HepG2 (cell line): ENCODE results near the gene IL1A. TPM values are rescaled to one million over a fixed set of nuclear protein-coding genes. Genes with fewer than 3 reads are reported as not detected.

Experiments
- CBX5 ChIP-seq: sonication (generic); formaldehyde crosslinking; IDR thresholded peaks from 2 replicates; pipeline ENCODE4 v1.4.0; 2020; ENCODE audit warnings: missing genetic modification reagents, borderline replicate concordance
- PHF8 ChIP-seq: sonication (generic); formaldehyde crosslinking; IDR thresholded peaks from 2 replicates; pipeline ENCODE4 v1.5.0; 2020; ENCODE audit warnings: missing genetic modification reagents
- ZNF207 ChIP-seq: fragments of 450-650 bp; IDR thresholded peaks from 2 replicates; pipeline ENCODE4 v1.6.1; 2016; ENCODE audit warnings: antibody characterized with exemption, borderline replicate concordance
- ZNF296 ChIP-seq: sonication (generic); formaldehyde crosslinking; conservative IDR thresholded peaks from 2 replicates; pipeline ENCODE4 v1.5.0; 2020; ENCODE audit warnings: mild to moderate bottlenecking, missing genetic modification reagents
- ZNF451 ChIP-seq: sonication (generic); formaldehyde crosslinking; IDR thresholded peaks from 2 replicates; pipeline ENCODE4 v1.5.0; 2020; ENCODE audit warnings: mild to moderate bottlenecking, missing genetic modification reagents
- ZNF7 ChIP-seq: IDR thresholded peaks from 2 replicates; pipeline ENCODE4 v1.6.1; 2016; ENCODE audit warnings: missing biosample characterization, missing genetic modification reagents
- polyA plus RNA-seq, 8 experiments: library from polyadenylated mRNA; depleted of rRNA in 3 of 8; stranded (reverse) in 7 of 8; unstranded in 1 of 8; fragments of >200 nt; fragmentation: Illumina TruSeq in 4 of 8; extraction: Trizol in 4 of 8; gene quantifications; 2 replicates each; pipeline versions ENCODE4 v1.2.1 to v1.2.3, GENCODE V29; 2011 to 2016; ENCODE audit warnings: low read depth in 4 of 8, missing spikeins in 1 of 8, mixed read lengths in 1 of 8; ENCODE audit not compliant: insufficient read depth in 1 of 8
- total RNA-seq, 5 experiments: library from RNA; depleted of rRNA; stranded (reverse); fragments of >200 nt; fragmentation: Illumina TruSeq; extraction: Trizol; gene quantifications; 2 replicates each; pipeline ENCODE4 v1.2.3, GENCODE V29; 2016; ENCODE audit warnings: low read depth in 1 of 5
- TF ChIP-seq, protein P1 (sequence below): sonication (generic); formaldehyde crosslinking; IDR thresholded peaks from 2 replicates; pipeline ENCODE4 v1.4.0; 2020; ENCODE audit warnings: missing genetic modification reagents

Gene IL1A
- total and polyA plus RNA-seq, 2 of the 13 experiments (the other 11 are each of a cell fraction or from before 2014, with no cell fraction given) = not detected

DNA sequence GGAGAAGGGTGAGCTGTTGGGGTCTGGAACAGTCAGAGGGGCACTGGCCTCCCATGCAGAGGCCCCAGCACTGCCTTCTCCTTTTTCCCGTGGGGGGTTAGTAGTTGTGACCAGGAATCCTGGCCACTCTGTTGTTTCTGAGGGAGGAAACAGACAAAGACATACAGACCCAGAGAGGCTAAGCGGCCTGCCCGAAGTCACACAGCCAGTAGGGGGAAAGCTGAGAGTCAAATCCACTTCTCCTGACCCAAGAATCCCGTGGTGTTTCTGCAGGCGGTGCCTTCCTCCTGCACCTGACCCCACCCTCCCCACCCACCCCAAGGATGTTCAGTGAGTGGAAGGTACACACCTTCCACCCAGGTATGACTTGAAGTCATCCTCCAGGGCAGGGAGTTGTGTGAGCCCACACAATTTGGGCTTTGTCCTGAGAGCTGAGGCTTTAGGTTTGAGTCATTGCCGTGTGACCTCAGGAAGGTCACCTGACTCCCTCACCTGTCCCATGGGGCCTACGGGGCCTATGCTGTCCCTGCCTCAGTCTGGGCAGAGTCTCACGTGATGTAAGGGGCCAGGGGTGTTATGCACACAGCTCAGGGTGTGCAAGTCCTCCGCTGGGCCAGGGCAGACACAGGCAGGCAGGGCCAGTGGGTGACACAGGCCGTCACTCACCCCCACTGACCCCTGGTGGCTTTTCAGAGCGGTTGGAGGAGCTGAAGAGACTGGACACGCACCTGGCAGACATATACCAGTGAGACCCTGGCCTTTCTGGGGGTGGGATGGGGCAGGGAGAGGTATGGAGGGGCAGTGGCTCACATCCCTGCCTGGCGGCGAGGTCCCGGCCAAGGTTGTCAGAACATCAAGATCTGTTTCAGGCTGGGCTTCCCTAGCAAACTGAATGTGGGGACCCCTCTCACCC is 58.5 kb downstream of the IL1A start (continued):
- TF ChIP-seq ZNF296 (no peak), PHF8 (CRISPR knock-in tag) (peak; percentile 5; the same call in 1 of the 2 replicates), ZNF207 (no peak), ZNF451 (CRISPR knock-in tag) (no peak), CBX5 (CRISPR knock-in tag) (peak; percentile 75; the same call in 1 of the 2 replicates), ZNF7 (no peak)
- TF ChIP-seq, protein P1, sequence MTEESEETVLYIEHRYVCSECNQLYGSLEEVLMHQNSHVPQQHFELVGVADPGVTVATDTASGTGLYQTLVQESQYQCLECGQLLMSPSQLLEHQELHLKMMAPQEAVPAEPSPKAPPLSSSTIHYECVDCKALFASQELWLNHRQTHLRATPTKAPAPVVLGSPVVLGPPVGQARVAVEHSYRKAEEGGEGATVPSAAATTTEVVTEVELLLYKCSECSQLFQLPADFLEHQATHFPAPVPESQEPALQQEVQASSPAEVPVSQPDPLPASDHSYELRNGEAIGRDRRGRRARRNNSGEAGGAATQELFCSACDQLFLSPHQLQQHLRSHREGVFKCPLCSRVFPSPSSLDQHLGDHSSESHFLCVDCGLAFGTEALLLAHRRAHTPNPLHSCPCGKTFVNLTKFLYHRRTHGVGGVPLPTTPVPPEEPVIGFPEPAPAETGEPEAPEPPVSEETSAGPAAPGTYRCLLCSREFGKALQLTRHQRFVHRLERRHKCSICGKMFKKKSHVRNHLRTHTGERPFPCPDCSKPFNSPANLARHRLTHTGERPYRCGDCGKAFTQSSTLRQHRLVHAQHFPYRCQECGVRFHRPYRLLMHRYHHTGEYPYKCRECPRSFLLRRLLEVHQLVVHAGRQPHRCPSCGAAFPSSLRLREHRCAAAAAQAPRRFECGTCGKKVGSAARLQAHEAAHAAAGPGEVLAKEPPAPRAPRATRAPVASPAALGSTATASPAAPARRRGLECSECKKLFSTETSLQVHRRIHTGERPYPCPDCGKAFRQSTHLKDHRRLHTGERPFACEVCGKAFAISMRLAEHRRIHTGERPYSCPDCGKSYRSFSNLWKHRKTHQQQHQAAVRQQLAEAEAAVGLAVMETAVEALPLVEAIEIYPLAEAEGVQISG (CRISPR knock-in tag) = peak; percentile 41; the same call in 1 of the 2 replicates
